Heart right ventricle (tissue), 16 donors: ENCODE measurements around the gene FAM25G. TPM values are rescaled to one million over a fixed set of nuclear protein-coding genes. Genes with fewer than 3 reads are reported as not detected.
A peak's percentile ranks its signal among the peaks of the same experiment; 100 is the strongest.
"Not testable (repeated sequence)": the region's sequence is repeated elsewhere in the genome, so short reads cannot be mapped to it uniquely, and the experiment has no call there.

Experiments
- ATAC-seq, 8 donors: fragments of 200-7000 bp; cut with Tn5 transposase; one replicate each; pipeline ENCODE4 v1.9.1; 2020; ENCODE audit warnings: mild to moderate bottlenecking in 8 of 8, moderate library complexity in 8 of 8, moderate number of reproducible peaks in 1 of 8
- DNase-seq, 2 donors: peaks; one replicate each; pipeline ENCODE4 v3.0.0-alpha.2; 2020
- H3K27ac ChIP-seq, 10 donors: fragments of 200-600 bp; sonication (generic) in 2 of 10; one replicate each; pipeline versions ENCODE4 v1.5.0 to v1.8.0; 2020 to 2022; ENCODE audit warnings: mild to moderate bottlenecking in 3 of 10
- H3K27me3 ChIP-seq, 7 donors: fragments of 200-600 bp; one replicate each; pipeline ENCODE4 v1.8.0; 2021 to 2022; ENCODE audit warnings: mild to moderate bottlenecking in 2 of 7
- H3K36me3 ChIP-seq, 9 donors: fragments of 200-600 bp; sonication (generic) in 1 of 9; one replicate each; pipeline versions ENCODE4 v1.5.0 to v1.8.0; 2020 to 2022; ENCODE audit warnings: mild to moderate bottlenecking in 2 of 9
- H3K4me1 ChIP-seq, 9 donors: fragments of 200-600 bp; sonication (generic) in 1 of 9; one replicate each; pipeline versions ENCODE4 v1.5.0 to v1.8.0; 2020 to 2022; ENCODE audit warnings: mild to moderate bottlenecking in 4 of 9
- H3K4me3 ChIP-seq, 10 donors: fragments of 200-600 bp; sonication (generic) in 2 of 10; one replicate each; pipeline versions ENCODE4 v1.5.0 to v1.8.0; 2020 to 2022; ENCODE audit warnings: mild to moderate bottlenecking in 7 of 10, moderate library complexity in 2 of 10
- H3K9me3 ChIP-seq, 11 donors: fragments of 200-600 bp in 10 of 11; sonication (generic) in 2 of 11; one replicate each; pipeline versions ENCODE4 v1.5.0 to v1.8.0; 2013 to 2022; ENCODE audit warnings: mild to moderate bottlenecking in 2 of 11, control low read depth in 1 of 11, moderate library complexity in 1 of 11
- WGBS, 2 donors: extraction: QIAGEN DNeasy Blood & Tissue Kit; methylation state at CpG; one replicate each; pipeline ENCODE4 v1.1.7; 2013; ENCODE audit warnings: inconsistent platforms in 1 of 2; 5-methylcytosine and 5-hydroxymethylcytosine counted together
- intact Hi-C, 10 donors: fragments of 100-400 bp; cut with DNase I; formaldehyde crosslinking; loops; one replicate each; pipeline versions ENCODE4 v1.11.1 to v1.14.2; 2022
- long read RNA-seq, 3 donors: library from polyadenylated mRNA; unstranded; transcript quantifications; one replicate each; pipeline ENCODE4 v2.0.0, GENCODE V29; 2020 to 2021
- polyA plus RNA-seq, 2 donors: library from polyadenylated mRNA; stranded (reverse); fragments of 200-250 nt; gene quantifications; one replicate each; pipeline ENCODE4 v1.2.3, GENCODE V29; 2013
- total RNA-seq, 10 donors: library from RNA; stranded (reverse); fragmentation: NEBNext Ultra II Directional in 3 of 10; extraction: Animal tissue kit (Norgen Biotek cat#: 25700) in 3 of 10; gene quantifications; one replicate each; pipeline versions ENCODE4 v1.2.1 to v1.2.4, GENCODE V29; 2021 to 2023
- donor health status: Arrhythmogenic right ventricular cardiomyopathy.
- donor health status: ischemic (EF 13 %, LVEDD 7.1; RV severe dilation, severe dysfunction).
- donor health status: healthy with polysubstance abuse.
- donor health status: DM: no; HTN: yes; CAD: no.
- donor health status: DM: no; HTN: no; CAD: no.
- donor health status: ischemic (EF 25% LVEDD 6.9; RV normal size, moderate dysfunction).
- donor health status: ischemic (EF 25% LVEDD 5.7; RV mildly dilated, moderate dysfunction).
- donor health status: healthy.
- donor health status: DM: yes; HTN: yes; CAD: no.
- donor health status: Ischemic cardiomyopathy.
- donor health status: ischemic (EF 35%, LVEDD 5.7; RV mildly dilated, moderate dysfunction).
- donor health status: nonischemic (EF 11% LVEDD 7.7; RV severe dilation, severe dysfunction).
- donor health status: DM: yes; HTN: yes; CAD: no.
- donor health status: PGD.
- donor health status: ischemic (EF 29% LVEDD 5.4; RV normal size, mild dysfunction).
- donor health status: nonischemic (EF 23%, LVEDD 6.1; RV moderate dilation, normal function).

Gene FAM25G
- total RNA-seq = not detected
- polyA plus RNA-seq = not detected
- long read RNA-seq, donor 1 = 0 reads
- long read RNA-seq, donor 2 = 0 reads
- long read RNA-seq, donor 3 = 0 reads

GRCh38 chr10:47491600-47491999, at the start of gene FAM25G:
TSS of gene FAM25G (minus strand) at chr10:47491700. CDS start at chr10:47491674, 26 bp downstream.
- H3K9me3 ChIP-seq, DNase-seq, H3K27me3 ChIP-seq, H3K36me3 ChIP-seq, ATAC-seq, H3K4me1 ChIP-seq, intact Hi-C loops, H3K4me3 ChIP-seq, H3K27ac ChIP-seq: not testable (repeated sequence)
- 86 to 88% methylated on average over 4 of the region's 9 CpGs for WGBS, 2 donors

- intact Hi-C loops, H3K9me3 ChIP-seq, H3K4me3 ChIP-seq, H3K36me3 ChIP-seq, H3K27ac ChIP-seq, H3K4me1 ChIP-seq, ATAC-seq, DNase-seq, H3K27me3 ChIP-seq: not testable (repeated sequence)
- WGBS, 2 donors = 86 to 95% methylated on average over 1 of the region's 3 CpGs
Observed at GRCh38 chr10:47536430-47536829, 44.9 kb upstream of the FAM25G start.

- H3K9me3 ChIP-seq, H3K4me3 ChIP-seq, DNase-seq, H3K36me3 ChIP-seq, intact Hi-C loops, H3K4me1 ChIP-seq, ATAC-seq, H3K27ac ChIP-seq, H3K27me3 ChIP-seq: not testable (repeated sequence)
- no CpG with 5 or more reads among the region's 20 CpGs for WGBS, 2 donors
Observed at GRCh38 chr10:47523475-47523874, 32.0 kb upstream of the FAM25G start, which contains the start of gene AGAP9. TSS of gene AGAP9 (minus strand) at chr10:47523638. CDS start at chr10:47523526, 112 bp downstream.

GRCh38 chr10:47502313-47502712, 10.8 kb upstream of the FAM25G start:
- H3K4me3 ChIP-seq, H3K27me3 ChIP-seq, ATAC-seq, H3K9me3 ChIP-seq, DNase-seq, H3K4me1 ChIP-seq, intact Hi-C loops, H3K27ac ChIP-seq: not testable (repeated sequence)
- peaks cover 0 to 11% (median 0%) of the 10 kb centered on the region in 9 donors for H3K36me3 ChIP-seq
- WGBS, 2 donors = 89 to 93% methylated on average over 8 to 9 of the region's 9 CpGs

DNA sequence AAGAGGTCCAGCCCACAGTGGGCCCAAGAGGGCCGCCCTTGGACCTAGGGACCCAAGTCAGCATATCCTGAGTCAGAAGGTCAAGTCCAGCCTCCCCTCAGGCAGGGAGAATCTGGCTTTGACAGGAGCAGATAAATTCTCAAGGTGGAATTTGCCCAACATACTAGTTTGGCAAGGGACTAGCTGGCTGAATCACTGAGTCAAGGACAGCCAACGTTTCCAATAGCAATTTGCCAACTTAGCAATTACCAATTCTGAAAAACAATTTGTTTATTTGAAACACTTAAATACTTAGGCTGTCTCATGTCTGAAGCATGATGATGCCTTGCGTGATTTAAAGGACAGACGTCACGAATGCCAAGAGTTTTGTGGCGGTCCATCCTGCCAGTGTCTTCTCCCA, 2.7 kb upstream of the FAM25G start:
- intact Hi-C loops, H3K4me3 ChIP-seq, H3K36me3 ChIP-seq, H3K27me3 ChIP-seq, ATAC-seq, H3K4me1 ChIP-seq, H3K27ac ChIP-seq, H3K9me3 ChIP-seq, DNase-seq: not testable (repeated sequence)
- 28 to 80% methylated on average over 1 of the region's 6 CpGs for WGBS, 2 donors

GRCh38 chr10:47489630-47490029, 1.9 kb downstream of the FAM25G start:
- H3K27me3 ChIP-seq, H3K36me3 ChIP-seq, H3K4me1 ChIP-seq, DNase-seq, ATAC-seq, H3K9me3 ChIP-seq, H3K4me3 ChIP-seq, intact Hi-C loops, H3K27ac ChIP-seq: not testable (repeated sequence)
- WGBS, 2 donors = 98 to 100% methylated on average over 2 of the region's 7 CpGs

DNA sequence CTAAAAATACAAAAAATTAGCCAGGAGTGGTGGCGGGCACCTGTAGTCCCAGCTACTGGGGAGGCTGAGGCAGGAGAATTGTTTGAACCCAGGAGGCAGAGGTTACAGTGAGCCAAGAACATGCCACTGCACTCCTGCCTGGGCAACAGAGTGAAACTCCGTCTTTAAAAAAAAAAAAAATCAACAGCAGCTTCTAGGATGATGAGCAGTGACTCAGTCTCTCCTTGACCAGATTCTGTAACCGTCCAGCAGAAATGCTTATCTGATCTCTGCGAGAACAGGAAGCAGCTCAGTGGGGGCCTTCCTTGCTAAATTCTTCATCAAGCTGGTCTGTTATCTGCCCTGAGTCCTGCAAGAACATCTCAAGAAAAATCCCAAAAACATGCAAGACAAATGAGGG, 5.6 kb downstream of the FAM25G start:
- H3K9me3 ChIP-seq, DNase-seq, H3K4me3 ChIP-seq, H3K27ac ChIP-seq, intact Hi-C loops, H3K36me3 ChIP-seq, H3K27me3 ChIP-seq, ATAC-seq, H3K4me1 ChIP-seq: not testable (repeated sequence)
- WGBS, 2 donors = 32 to 62% methylated on average over 2 to 3 of the region's 4 CpGs

GRCh38 chr10:47484786-47485185, 6.7 kb downstream of the FAM25G start:
- ATAC-seq, H3K27ac ChIP-seq, H3K4me3 ChIP-seq, H3K9me3 ChIP-seq, intact Hi-C loops, H3K36me3 ChIP-seq, H3K4me1 ChIP-seq, H3K27me3 ChIP-seq, DNase-seq: not testable (repeated sequence)
- 85 to 97% methylated on average over 11 of the region's 11 CpGs for WGBS, 2 donors

- ATAC-seq = peak in 6 of 8 donors; percentile 21 to 66 (median 44)
Observed at GRCh38 chr10:47483923-47484322, 7.6 kb downstream of the FAM25G start, which contains the start of gene ANXA8. TSS of gene ANXA8 (minus strand) at chr10:47484115. CDS start at chr10:47483933, 182 bp downstream.

DNA sequence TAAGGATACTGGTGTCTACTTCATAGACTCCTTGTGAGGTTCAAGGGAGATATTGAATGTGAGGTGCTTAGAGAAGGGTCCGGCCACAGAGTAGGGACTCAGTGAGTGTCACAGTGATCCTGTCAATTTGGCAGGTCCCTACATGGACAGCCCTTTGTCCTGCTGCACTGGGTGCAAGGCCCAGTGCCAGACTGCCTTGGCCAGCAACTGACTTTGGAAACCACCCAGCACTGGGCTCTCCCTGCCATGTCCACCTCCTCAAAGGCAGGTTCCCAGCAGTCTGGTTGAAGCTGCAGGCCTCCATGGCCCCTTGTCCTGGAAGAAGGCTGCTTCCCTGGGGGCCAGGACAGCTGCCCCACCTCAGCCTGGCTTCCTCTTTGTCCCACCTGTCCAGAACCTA, 9.1 kb downstream of the FAM25G start:
- H3K9me3 ChIP-seq, H3K27me3 ChIP-seq, intact Hi-C loops, H3K36me3 ChIP-seq, DNase-seq, H3K4me3 ChIP-seq, H3K27ac ChIP-seq, H3K4me1 ChIP-seq: not testable (repeated sequence)
- no CpG with 5 or more reads among the region's 1 CpG for WGBS, 2 donors
- ATAC-seq = peak; percentile 49 to 87 (median 62)

More at GRCh38 chr10:47483923-47484322, 7.6 kb downstream of the FAM25G start, which contains the start of gene ANXA8:
- H3K36me3 ChIP-seq, H3K9me3 ChIP-seq, H3K4me3 ChIP-seq, H3K27ac ChIP-seq, intact Hi-C loops, H3K4me1 ChIP-seq, H3K27me3 ChIP-seq, DNase-seq: not testable (repeated sequence)
- 90 to 92% methylated on average over 8 of the region's 11 CpGs for WGBS, 2 donors

DNA sequence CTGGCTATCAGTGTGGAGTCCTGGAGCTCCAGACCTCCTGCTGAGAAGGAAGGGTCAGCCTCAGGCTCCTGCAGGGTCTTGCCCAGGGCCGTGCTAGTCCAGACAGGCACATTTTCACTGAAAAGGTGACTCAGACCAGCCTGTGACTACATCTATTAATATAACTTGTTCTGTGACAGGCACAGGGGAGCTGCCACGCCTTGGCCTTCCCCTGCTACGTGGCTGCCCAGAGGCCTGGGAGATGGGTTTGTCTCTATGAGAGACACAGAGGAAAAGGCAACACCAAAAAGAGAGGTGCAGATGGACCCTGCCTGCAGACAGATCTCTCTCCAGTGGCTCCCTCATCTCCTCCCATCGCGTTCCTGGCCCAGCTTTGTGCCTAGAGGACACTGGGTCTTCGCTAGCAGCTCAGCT, 9.7 kb downstream of the FAM25G start:
- 74 to 83% methylated on average over 5 of the region's 6 CpGs for WGBS, 2 donors

DNA sequence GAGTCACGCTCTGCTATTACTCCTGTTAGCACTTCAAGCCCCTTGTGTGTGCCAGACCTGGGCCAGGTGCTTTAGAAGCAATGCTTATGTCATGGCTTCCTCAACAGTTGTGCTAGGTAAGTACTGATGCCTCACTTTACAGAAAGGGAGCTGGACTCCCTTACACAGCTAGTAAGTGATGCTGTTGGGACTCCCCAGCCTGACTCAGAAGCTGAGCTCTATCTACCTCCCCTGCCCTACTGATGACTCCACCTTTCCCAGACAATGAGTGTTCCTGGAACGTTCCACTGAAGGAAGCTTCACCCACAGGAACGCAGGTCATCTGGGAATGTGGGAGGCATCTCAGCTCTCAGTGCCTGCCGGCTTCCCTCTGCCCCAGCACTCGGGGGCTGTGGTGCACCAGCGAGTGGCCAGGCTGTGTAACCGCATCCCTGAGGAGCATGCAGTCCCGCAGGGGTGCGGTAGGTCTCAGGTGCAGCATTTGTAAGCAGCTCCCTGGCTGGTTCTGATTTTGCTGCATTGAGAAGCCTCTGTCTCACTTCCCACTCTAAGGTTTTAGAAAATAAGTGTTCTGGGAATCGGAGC, 10.2 kb downstream of the FAM25G start:
- H3K4me1 ChIP-seq, H3K4me3 ChIP-seq, intact Hi-C loops, DNase-seq, H3K27ac ChIP-seq, H3K27me3 ChIP-seq, H3K9me3 ChIP-seq, H3K36me3 ChIP-seq: not testable (repeated sequence)
- ATAC-seq = peak in 1 of 8 donors; percentile 11
- WGBS, 2 donors = 49 to 63% methylated on average over 8 of the region's 10 CpGs

More for the DNA sequence above, 9.7 kb downstream of the FAM25G start:
- H3K4me3 ChIP-seq, H3K27me3 ChIP-seq, H3K36me3 ChIP-seq, DNase-seq, intact Hi-C loops, H3K9me3 ChIP-seq, H3K4me1 ChIP-seq, H3K27ac ChIP-seq: not testable (repeated sequence)
- peak in 5 of 8 donors; percentile 23 to 57 (median 34) for ATAC-seq
